LNCaP clone FGC (cell line): ENCODE data around the gene MACROD2.

Experiments
- DNase-seq: peaks from one replicate; pipeline ENCODE4 v3.0.0-alpha.2; 2011; ENCODE audit warnings: low read depth
- H3K4me3 ChIP-seq: 2 replicates; pipeline ENCODE4 v1.5.1; 2011; ENCODE audit warnings: mild to moderate bottlenecking, low read depth, low read length, control low read depth
- TF ChIP-seq, protein P1 (sequence below): IDR thresholded peaks from 2 replicates; pipeline ENCODE4 v1.5.1; 2012; ENCODE audit warnings: mild to moderate bottlenecking; ENCODE audit not compliant: control insufficient read depth, insufficient read depth; ENCODE audit errors: extremely low read depth

Gene MACROD2

DNA sequence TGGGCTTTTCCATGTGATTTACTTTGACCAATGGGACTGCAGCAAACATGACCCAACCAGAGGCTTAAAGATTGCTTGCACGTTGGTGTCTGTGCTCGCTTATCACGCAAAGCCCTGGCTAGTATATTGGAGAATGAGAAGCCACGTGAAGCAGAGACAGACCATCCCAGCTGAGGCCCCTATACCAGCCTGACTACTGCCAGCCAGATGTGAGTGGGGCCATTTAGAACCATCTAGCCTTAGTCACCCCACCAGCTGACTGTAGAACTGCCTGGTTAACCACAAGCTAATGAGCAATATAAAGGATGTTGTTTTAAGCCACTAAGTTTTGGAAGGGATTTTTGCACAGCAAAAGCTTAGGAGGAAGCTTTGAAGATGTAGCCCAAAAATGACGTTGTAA is 74.5 kb downstream of the MACROD2 start:
- TF ChIP-seq, protein P1, sequence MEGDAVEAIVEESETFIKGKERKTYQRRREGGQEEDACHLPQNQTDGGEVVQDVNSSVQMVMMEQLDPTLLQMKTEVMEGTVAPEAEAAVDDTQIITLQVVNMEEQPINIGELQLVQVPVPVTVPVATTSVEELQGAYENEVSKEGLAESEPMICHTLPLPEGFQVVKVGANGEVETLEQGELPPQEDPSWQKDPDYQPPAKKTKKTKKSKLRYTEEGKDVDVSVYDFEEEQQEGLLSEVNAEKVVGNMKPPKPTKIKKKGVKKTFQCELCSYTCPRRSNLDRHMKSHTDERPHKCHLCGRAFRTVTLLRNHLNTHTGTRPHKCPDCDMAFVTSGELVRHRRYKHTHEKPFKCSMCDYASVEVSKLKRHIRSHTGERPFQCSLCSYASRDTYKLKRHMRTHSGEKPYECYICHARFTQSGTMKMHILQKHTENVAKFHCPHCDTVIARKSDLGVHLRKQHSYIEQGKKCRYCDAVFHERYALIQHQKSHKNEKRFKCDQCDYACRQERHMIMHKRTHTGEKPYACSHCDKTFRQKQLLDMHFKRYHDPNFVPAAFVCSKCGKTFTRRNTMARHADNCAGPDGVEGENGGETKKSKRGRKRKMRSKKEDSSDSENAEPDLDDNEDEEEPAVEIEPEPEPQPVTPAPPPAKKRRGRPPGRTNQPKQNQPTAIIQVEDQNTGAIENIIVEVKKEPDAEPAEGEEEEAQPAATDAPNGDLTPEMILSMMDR = no peak
- no peak overlapping the region for H3K4me3 ChIP-seq
- DNase-seq = no peak

- TF ChIP-seq, protein P1 = no peak
- DNase-seq = peak; percentile 91
These were observed 98.3 kb downstream of the MACROD2 start for GRCh38 chr20:14093652-14094051.

GRCh38 chr20:14098261-14098660 is 102.9 kb downstream of the MACROD2 start:
- TF ChIP-seq, protein P1 = no peak
- DNase-seq = no peak
- no peak overlapping the region for H3K4me3 ChIP-seq

More at GRCh38 chr20:14093652-14094051, 98.3 kb downstream of the MACROD2 start:
- H3K4me3 ChIP-seq = no peak overlapping the region

DNA sequence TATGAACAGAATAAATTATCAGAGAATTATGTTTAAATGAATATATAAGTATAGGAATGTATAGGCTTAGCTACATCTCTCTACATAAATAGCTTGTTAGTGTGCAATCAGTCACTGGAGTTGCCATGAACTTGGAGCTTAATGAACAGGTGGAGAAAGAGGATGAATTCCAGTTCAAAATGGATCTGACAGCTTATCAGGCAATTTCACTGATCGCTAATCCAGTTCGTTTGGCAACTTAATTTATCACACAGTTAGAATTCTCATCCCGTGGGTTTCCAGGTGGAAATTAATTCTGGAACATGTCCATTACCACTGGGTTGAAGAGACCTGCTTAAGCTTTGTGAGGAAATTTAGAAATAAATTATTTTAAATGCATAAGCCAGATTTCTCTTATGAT is 118.1 kb downstream of the MACROD2 start:
- TF ChIP-seq, protein P1 = no peak
- DNase-seq = no peak
- H3K4me3 ChIP-seq = no peak overlapping the region

- no peak for DNase-seq
- TF ChIP-seq, protein P1 = no peak
- H3K4me3 ChIP-seq = no peak overlapping the region
These were observed 118.9 kb downstream of the MACROD2 start for GRCh38 chr20:14114065-14114704.

- TF ChIP-seq, protein P1 = no peak
- no peak for DNase-seq
- H3K4me3 ChIP-seq = no peak overlapping the region
These were observed 120.7 kb downstream of the MACROD2 start for GRCh38 chr20:14116037-14116436.

DNA sequence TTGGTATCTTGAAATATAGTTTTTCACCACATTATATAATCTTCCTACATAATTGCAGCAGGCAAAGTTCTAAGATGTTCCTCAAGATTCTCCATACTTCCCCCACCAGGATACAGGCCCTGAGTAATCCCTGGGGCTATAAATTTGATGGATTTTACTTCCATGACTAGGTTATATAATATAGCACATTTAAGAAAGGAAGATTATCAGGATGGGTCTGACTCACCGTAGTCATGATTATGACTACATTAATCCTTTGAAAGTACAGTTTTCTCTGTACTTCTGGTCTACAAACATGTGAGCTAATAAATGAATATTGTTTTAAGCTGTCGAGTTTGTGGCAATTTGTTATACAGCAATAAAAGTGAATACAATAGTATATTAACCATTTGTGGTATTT is 122.5 kb downstream of the MACROD2 start:
- TF ChIP-seq, protein P1 = no peak
- no peak for DNase-seq
- no peak overlapping the region for H3K4me3 ChIP-seq
